HepG2 (cell line): ENCODE results near the gene GOLGA8J. TPM values are rescaled to one million over a fixed set of nuclear protein-coding genes. Genes with fewer than 3 reads are reported as not detected.
"Not testable (repeated sequence)": the region's sequence is repeated elsewhere in the genome, so short reads cannot be mapped to it uniquely, and the experiment has no call there.

Experiments used
- ATAC-seq: fragments of 200-7000 bp; cut with Tn5 transposase; 3 replicates; pipeline ENCODE4 v1.9.1; 2020; ENCODE audit warnings: mild to moderate bottlenecking, moderate library complexity
- BruUV-seq: library from RNA; stranded (reverse); fragments of 400-500 nt; replicated peaks from 2 replicates; lab custom pipeline; 2021; lab: Mats Ljungman, UMichigan
- CTCF ChIA-PET: fragments of 300-600 bp; formaldehyde crosslinking; extraction: SDS; loops from one replicate; lab custom pipeline; 2021; ENCODE audit warnings: low total read pairs, inconsistent platforms, low intra/inter-chr PET ratio; lab: Yijun Ruan, JAX
- POLR2A ChIA-PET: fragments of 350-600 bp; sonication (Branson Sonifier 250); formaldehyde crosslinking; loops from one replicate; lab custom pipeline; 2020; ENCODE audit warnings: antibody characterized with exemption, inconsistent platforms; lab: Yijun Ruan, JAX
- DNase-seq: peaks from one replicate; pipeline ENCODE4 v3.0.0-alpha.2; 2015; ENCODE audit warnings: low spot score
- FAIRE-seq: peaks from 3 replicates; lab custom pipeline; 2011; peaks lifted over from hg19 to GRCh38; lab: Jason Lieb, UNC
- H2AFZ ChIP-seq: one replicate; pipeline ENCODE4 v1.6.1; 2011; ENCODE audit warnings: low read length, inconsistent platforms
- H3K27ac ChIP-seq: fragments of 300-600 bp; 3 replicates; pipeline ENCODE4 v1.8.0; 2011; ENCODE audit warnings: mixed run types, mild to moderate bottlenecking, mixed read lengths, low read length, inconsistent platforms; ENCODE audit not compliant: insufficient read depth; ENCODE audit errors: extremely low read length
- H3K27me3 ChIP-seq, 2 experiments: fragments of 200-600 bp in 1 of 2; 2 replicates in 1 of 2; 3 replicates in 1 of 2; pipeline versions ENCODE4 v1.6.0 to v1.8.0; 2011; ENCODE audit warnings: low read length in 2 of 2, mild to moderate bottlenecking in 2 of 2, moderate library complexity in 2 of 2, inconsistent platforms in 1 of 2; ENCODE audit not compliant: insufficient read depth in 2 of 2, control insufficient read depth in 1 of 2
- H3K36me3 ChIP-seq, 2 experiments: fragments of 200-600 bp in 1 of 2; replicated peaks in 1 of 2; 2 replicates in 1 of 2; 3 replicates in 1 of 2; pipeline versions ENCODE4 v1.5.1 to v1.8.0; 2011; ENCODE audit warnings: low read length in 2 of 2, inconsistent platforms in 1 of 2; ENCODE audit not compliant: insufficient read depth in 2 of 2, control insufficient read depth in 1 of 2
- H3K4me1 ChIP-seq: 2 replicates; pipeline ENCODE4 v1.5.1; 2012; ENCODE audit warnings: low read length, inconsistent platforms; ENCODE audit not compliant: insufficient read depth
- H3K4me2 ChIP-seq: 2 replicates; pipeline ENCODE4 v1.6.0; 2011; ENCODE audit warnings: low read depth, low read length, inconsistent platforms
- H3K4me3 ChIP-seq, 3 experiments: fragments of 200-600 bp in 1 of 3; sonication (generic), shearing (Covaris generic) in 1 of 3; replicated peaks in 1 of 3; 2 replicates each; pipeline ENCODE4 v1.5.1; 2011 to 2016; ENCODE audit warnings: low read length in 3 of 3, inconsistent platforms in 2 of 3, low read depth in 2 of 3, mild to moderate bottlenecking in 2 of 3, control low read depth in 1 of 3, mixed read lengths in 1 of 3; ENCODE audit not compliant: insufficient read depth in 1 of 3
- H3K79me2 ChIP-seq: one replicate; pipeline ENCODE4 v1.6.1; 2011; ENCODE audit warnings: low read length, inconsistent platforms; ENCODE audit not compliant: insufficient read depth
- H3K9ac ChIP-seq: 2 replicates; pipeline ENCODE4 v1.6.0; 2011; ENCODE audit warnings: mild to moderate bottlenecking, low read depth, low read length, inconsistent platforms; ENCODE audit not compliant: insufficient read depth
- H3K9me3 ChIP-seq: 2 replicates; pipeline ENCODE4 v1.5.1; 2012; ENCODE audit warnings: mild to moderate bottlenecking, low read length
- H4K20me1 ChIP-seq: 2 replicates; pipeline ENCODE4 v1.6.0; 2011; ENCODE audit warnings: inconsistent platforms, mild to moderate bottlenecking, low read length, moderate library complexity; ENCODE audit not compliant: insufficient read depth
- WGBS: methylation state at CpG from one replicate; pipeline ENCODE4 v1.1.6; 2017; ENCODE audit warnings: low lambda C conversion rate; 5-methylcytosine and 5-hydroxymethylcytosine counted together
- in situ Hi-C: cut with HindIII; loops from 2 replicates; pipeline ENCODE4 v1.10.0; 2017; ENCODE audit warnings: low pct_unique_long_range_greater_than_20kb; ENCODE audit not compliant: extremely low pct_ligation_motif_present
- intact Hi-C: fragments of 100-400 bp; cut with micrococcal nuclease; formaldehyde crosslinking; loops from one replicate; pipeline ENCODE4 v1.10.0; 2022; ENCODE audit not compliant: unreplicated experiment
- polyA plus RNA-seq, 8 experiments: library from polyadenylated mRNA; depleted of rRNA in 3 of 8; stranded (reverse) in 7 of 8; unstranded in 1 of 8; fragments of >200 nt; fragmentation: Illumina TruSeq in 4 of 8; extraction: Trizol in 4 of 8; gene quantifications; 2 replicates each; pipeline versions ENCODE4 v1.2.1 to v1.2.3, GENCODE V29; 2011 to 2016; ENCODE audit warnings: low read depth in 4 of 8, missing spikeins in 1 of 8, mixed read lengths in 1 of 8; ENCODE audit not compliant: insufficient read depth in 1 of 8
- small RNA-seq, 3 experiments: library from RNA; depleted of rRNA; stranded (forward); fragments of <200 nt; gene quantifications; one replicate each; pipeline ENCODE3, GENCODE V24; 2012; ENCODE audit warnings: low read depth in 2 of 3, low replicate concordance in 1 of 3; ENCODE audit not compliant: insufficient read length in 3 of 3, insufficient read depth in 2 of 3
- total RNA-seq, 5 experiments: library from RNA; depleted of rRNA; stranded (reverse); fragments of >200 nt; fragmentation: Illumina TruSeq; extraction: Trizol; gene quantifications; 2 replicates each; pipeline ENCODE4 v1.2.3, GENCODE V29; 2016; ENCODE audit warnings: low read depth in 1 of 5

Gene GOLGA8J
- total and polyA plus RNA-seq, 2 of the 13 experiments (the other 11 are each of a cell fraction or from before 2014, with no cell fraction given): 0.05 TPM; not detected in 1

GRCh38 chr15:30130066-30130465 lies 47.3 kb downstream of the GOLGA8J start:
- CTCF ChIA-PET, H2AFZ ChIP-seq, in situ Hi-C loops, H3K4me1 ChIP-seq, H3K79me2 ChIP-seq, FAIRE-seq, H3K4me3 ChIP-seq, ATAC-seq, BruUV-seq, intact Hi-C loops, DNase-seq, H3K9me3 ChIP-seq, H3K27me3 ChIP-seq, H4K20me1 ChIP-seq, POLR2A ChIA-PET, H3K4me2 ChIP-seq, H3K9ac ChIP-seq, H3K27ac ChIP-seq, H3K36me3 ChIP-seq: not testable (repeated sequence)
- WGBS: 0% methylated on average over 2 of the region's 2 CpGs

- in situ Hi-C loops, FAIRE-seq, POLR2A ChIA-PET, H3K4me3 ChIP-seq, DNase-seq, H3K36me3 ChIP-seq, H3K4me1 ChIP-seq, H3K79me2 ChIP-seq, H3K9me3 ChIP-seq, H3K9ac ChIP-seq, intact Hi-C loops, H4K20me1 ChIP-seq, H2AFZ ChIP-seq, CTCF ChIA-PET, ATAC-seq, H3K4me2 ChIP-seq, H3K27me3 ChIP-seq, H3K27ac ChIP-seq, BruUV-seq: not testable (repeated sequence)
- WGBS: no CpG with 5 or more reads among the region's 7 CpGs
These were observed 52.0 kb downstream of the GOLGA8J start, which contains the start of gene GOLGA8T for GRCh38 chr15:30134751-30135150. Gene GOLGA8T, plus strand, starts transcription at chr15:30135051. Its CDS starts 98 bp downstream, at chr15:30135149.

Small RNA genes lying within 50 kb of the gene (small RNA-seq; reads per million reads assigned to genes)
- gene RF00096 (0.98 to 5.5 (median 1.9) reads per million in 3 experiments), gene RN7SL673P (0 reads per million in 3 experiments)

Other genes starting within 250 kb of the GOLGA8J start
- not detected in 2 replicates for gene GOLGA8T, start 52.1 kb downstream of the GOLGA8J start, total RNA-seq (2016; rRNA removed; fragmentation: Illumina TruSeq; extraction: Trizol)
- 0.07 TPM in 1 of 2 replicates, not detected in the other for gene GOLGA8T, start 52.1 kb downstream of the GOLGA8J start, polyA plus RNA-seq (2011; rRNA removed)